Right lobe of liver (tissue), 4 donors: Measurements from ENCODE around the gene DDIT4L.

Source experiments
- POLR2A ChIP-seq: fragments of 450-650 bp; IDR thresholded peaks from one replicate; pipeline ENCODE4 v1.6.1; 2017; ENCODE audit warnings: antibody characterized with exemption, mild to moderate bottlenecking
- TF ChIP-seq, protein P1 (sequence below), 4 donors: fragments of 200-600 bp in 3 of 4; fragments of 450-650 bp in 1 of 4; IDR thresholded peaks; one replicate each; pipeline versions ENCODE4 v1.5.1 to v1.8.0; 2016 to 2022; ENCODE audit warnings: antibody characterized with exemption in 4 of 4, mild to moderate bottlenecking in 2 of 4
- donor health status: DM: no; HTN: no; CAD: no.
- donor health status: DM: no; HTN: no; CAD: no.
- donor health status: DM: no; HTN: yes; CAD: no.

DNA sequence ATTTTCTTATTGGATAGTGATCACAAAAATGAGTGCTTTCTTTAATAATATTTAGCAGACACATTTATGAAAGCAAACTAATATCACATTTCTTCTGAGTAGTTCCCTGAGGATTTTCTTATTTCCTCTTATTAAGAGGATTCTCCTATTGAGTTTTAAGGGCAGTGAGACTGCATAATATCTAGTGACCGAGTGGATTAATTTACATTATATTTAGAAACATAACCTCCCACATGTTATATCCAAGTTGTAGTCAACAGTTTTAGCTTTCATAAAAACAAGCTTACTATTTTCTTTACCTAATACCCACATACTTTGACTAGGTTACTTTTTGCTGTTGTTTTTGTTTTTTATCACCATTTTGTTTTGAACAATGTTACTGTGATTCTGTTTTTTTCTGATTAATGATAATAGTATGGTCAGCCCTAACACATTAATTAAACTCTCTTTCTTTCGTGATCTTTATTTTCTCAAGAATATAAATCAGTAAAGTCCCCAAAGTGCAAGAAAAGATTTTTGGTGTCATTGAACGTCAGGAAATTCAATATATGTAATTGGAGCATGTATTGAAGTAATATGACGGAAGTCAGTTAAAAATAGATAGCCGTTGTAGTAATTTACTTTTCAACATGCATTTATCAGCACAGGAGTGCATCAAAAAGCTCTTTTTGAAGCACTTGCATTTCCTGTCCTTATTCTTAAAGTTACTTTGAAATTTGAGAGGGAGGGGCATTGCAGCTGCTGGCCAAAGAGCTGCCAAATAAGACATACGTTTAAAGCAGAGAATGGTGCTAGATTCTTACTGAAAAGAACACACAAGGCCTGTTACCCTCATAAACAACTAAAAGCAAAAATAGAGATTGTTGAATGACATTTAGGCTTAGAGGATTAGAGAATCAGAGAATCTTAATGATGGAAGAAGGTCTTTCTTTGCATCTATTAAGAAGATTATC is 25.2 kb downstream of the DDIT4L start:
- TF ChIP-seq, protein P1, sequence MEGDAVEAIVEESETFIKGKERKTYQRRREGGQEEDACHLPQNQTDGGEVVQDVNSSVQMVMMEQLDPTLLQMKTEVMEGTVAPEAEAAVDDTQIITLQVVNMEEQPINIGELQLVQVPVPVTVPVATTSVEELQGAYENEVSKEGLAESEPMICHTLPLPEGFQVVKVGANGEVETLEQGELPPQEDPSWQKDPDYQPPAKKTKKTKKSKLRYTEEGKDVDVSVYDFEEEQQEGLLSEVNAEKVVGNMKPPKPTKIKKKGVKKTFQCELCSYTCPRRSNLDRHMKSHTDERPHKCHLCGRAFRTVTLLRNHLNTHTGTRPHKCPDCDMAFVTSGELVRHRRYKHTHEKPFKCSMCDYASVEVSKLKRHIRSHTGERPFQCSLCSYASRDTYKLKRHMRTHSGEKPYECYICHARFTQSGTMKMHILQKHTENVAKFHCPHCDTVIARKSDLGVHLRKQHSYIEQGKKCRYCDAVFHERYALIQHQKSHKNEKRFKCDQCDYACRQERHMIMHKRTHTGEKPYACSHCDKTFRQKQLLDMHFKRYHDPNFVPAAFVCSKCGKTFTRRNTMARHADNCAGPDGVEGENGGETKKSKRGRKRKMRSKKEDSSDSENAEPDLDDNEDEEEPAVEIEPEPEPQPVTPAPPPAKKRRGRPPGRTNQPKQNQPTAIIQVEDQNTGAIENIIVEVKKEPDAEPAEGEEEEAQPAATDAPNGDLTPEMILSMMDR (IDR thresholded peaks at IDR 0.05): no peak
- TF ChIP-seq POLR2A: no peak
